Parathyroid adenoma (tissue), 2 donors: ENCODE results near the gene HSD17B8.
A peak's percentile ranks its signal among the peaks of the same experiment; 100 is the strongest.

Source experiments
- H2AFZ ChIP-seq: fragments of 300-600 bp; sonication (generic); one replicate; pipeline ENCODE4 v1.7.0; 2017; ENCODE audit warnings: antibody characterized with exemption, mild to moderate bottlenecking
- H3K27ac ChIP-seq: fragments of 300-600 bp; sonication (generic); one replicate; pipeline ENCODE4 v1.7.0; 2017
- H3K27me3 ChIP-seq: fragments of 300-600 bp; sonication (generic); one replicate; pipeline ENCODE4 v1.7.0; 2017; ENCODE audit warnings: low read length; ENCODE audit not compliant: control insufficient read depth, insufficient read depth
- H3K36me3 ChIP-seq: fragments of 300-600 bp; sonication (generic); one replicate; pipeline ENCODE4 v1.7.0; 2017; ENCODE audit warnings: low read length; ENCODE audit not compliant: control insufficient read depth, insufficient read depth
- H3K4me1 ChIP-seq: fragments of 300-600 bp; sonication (generic); one replicate; pipeline ENCODE4 v1.7.0; 2017; ENCODE audit warnings: control low read depth
- H3K4me2 ChIP-seq: fragments of 300-600 bp; sonication (generic); one replicate; pipeline ENCODE4 v1.7.0; 2017; ENCODE audit warnings: low read length
- H3K4me3 ChIP-seq: fragments of 300-600 bp; sonication (generic); one replicate; pipeline ENCODE4 v1.7.0; 2017; ENCODE audit warnings: low read depth, low read length
- H3K79me2 ChIP-seq: fragments of 300-600 bp; sonication (generic); one replicate; pipeline ENCODE4 v1.7.0; 2017; ENCODE audit warnings: control low read depth
- H3K9ac ChIP-seq: fragments of 300-600 bp; sonication (generic); one replicate; pipeline ENCODE4 v1.7.0; 2017; ENCODE audit warnings: mild to moderate bottlenecking
- H3K9me3 ChIP-seq: fragments of 300-600 bp; sonication (generic); one replicate; pipeline ENCODE4 v1.7.0; 2017; ENCODE audit warnings: low read length; ENCODE audit not compliant: control insufficient read depth
- TF ChIP-seq, protein P1 (sequence below): fragments of 300-600 bp; sonication (generic); IDR thresholded peaks from one replicate; pipeline ENCODE4 v1.7.0; 2017; ENCODE audit warnings: antibody characterized with exemption, mild to moderate bottlenecking
- donor health status: primary hyperparathyroidism.

Gene HSD17B8

DNA sequence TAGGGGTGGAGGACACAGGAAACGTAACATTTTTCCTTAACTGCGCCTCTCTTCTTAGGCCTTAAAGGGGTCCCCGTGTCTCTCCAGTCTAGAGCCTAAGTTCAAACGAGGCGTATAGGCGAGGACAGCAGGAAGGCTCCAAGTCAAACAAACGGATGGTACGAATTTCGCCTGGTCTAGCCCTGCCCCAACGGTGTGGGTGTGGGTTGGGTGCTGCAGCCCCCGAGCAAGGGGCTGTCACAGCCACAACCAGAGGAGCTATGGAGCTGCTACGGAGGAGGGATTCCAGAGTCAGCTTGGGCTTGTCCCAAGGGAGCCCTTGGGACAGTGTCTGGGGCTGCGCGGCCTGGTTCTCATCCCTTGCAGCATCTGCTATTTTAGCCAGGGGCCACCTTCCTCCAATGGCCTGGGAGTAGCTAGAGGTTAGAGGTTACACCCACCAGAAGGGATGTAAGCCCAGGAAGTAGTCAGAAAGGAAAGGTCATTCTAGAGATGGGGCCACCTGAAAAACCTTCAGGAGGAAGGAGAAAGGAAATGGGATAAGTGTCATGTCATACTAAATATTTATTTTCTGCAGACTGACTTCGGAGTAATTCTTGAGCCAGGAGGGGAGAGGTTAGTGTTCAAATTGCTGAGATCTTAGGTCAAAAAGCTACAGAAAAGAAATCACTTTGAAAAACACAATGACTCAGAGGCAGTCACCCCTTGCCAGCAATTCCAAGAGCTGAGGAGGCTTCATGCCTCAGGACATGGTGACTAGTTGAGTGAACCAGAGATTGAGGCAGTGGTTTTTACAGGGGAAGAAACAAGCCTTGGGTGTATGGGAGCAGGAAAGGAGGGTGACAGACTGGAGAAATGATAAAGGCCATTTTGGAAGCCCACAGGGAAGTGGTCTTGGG, 45.5 kb downstream of the HSD17B8 start:
- H3K9ac ChIP-seq: peak overlapping the region; percentile 42
- H3K79me2 ChIP-seq: no peaks in the 10 kb centered on the region
- H3K4me2 ChIP-seq: peak overlapping the region; percentile 93
- peak overlapping the region; percentile 94 for H3K27ac ChIP-seq
- no peaks in the 10 kb centered on the region for H3K27me3 ChIP-seq
- H3K4me3 ChIP-seq: peak overlapping the region; percentile 71
- no peaks in the 10 kb centered on the region for H3K36me3 ChIP-seq
- TF ChIP-seq, protein P1, sequence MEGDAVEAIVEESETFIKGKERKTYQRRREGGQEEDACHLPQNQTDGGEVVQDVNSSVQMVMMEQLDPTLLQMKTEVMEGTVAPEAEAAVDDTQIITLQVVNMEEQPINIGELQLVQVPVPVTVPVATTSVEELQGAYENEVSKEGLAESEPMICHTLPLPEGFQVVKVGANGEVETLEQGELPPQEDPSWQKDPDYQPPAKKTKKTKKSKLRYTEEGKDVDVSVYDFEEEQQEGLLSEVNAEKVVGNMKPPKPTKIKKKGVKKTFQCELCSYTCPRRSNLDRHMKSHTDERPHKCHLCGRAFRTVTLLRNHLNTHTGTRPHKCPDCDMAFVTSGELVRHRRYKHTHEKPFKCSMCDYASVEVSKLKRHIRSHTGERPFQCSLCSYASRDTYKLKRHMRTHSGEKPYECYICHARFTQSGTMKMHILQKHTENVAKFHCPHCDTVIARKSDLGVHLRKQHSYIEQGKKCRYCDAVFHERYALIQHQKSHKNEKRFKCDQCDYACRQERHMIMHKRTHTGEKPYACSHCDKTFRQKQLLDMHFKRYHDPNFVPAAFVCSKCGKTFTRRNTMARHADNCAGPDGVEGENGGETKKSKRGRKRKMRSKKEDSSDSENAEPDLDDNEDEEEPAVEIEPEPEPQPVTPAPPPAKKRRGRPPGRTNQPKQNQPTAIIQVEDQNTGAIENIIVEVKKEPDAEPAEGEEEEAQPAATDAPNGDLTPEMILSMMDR: no peak
- peaks cover 10% of the 10 kb centered on the region for H3K4me1 ChIP-seq
- peak overlapping the region; percentile 89 for H2AFZ ChIP-seq
- no peaks in the 10 kb centered on the region for H3K9me3 ChIP-seq

DNA sequence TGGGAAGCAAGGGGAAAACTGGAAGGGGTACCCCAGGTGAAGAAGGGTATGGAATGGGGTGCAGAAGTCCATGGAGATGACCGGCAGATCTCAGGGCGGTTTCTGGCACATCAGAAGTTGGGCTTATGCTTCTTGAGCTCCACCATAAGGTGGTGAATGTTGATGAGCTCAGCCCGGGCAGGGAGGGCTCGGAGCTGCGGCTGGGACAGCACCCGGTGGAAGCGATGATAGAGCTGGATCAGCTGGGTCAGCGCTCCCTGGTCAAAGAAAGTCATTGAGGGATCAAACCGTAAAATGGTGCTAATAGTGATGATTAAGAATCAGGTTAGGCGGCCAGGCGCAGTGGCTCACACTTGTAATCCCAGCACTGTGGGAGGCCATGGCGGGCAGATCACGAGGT, 46.3 kb downstream of the HSD17B8 start:
- TF ChIP-seq, protein P1: no peak
- no peaks in the 10 kb centered on the region for H3K36me3 ChIP-seq
- H2AFZ ChIP-seq: no peak overlapping the region
- no peaks in the 10 kb centered on the region for H3K27me3 ChIP-seq
- no peak overlapping the region for H3K9ac ChIP-seq
- H3K4me2 ChIP-seq: no peak overlapping the region
- H3K79me2 ChIP-seq: no peaks in the 10 kb centered on the region
- peaks cover 10% of the 10 kb centered on the region for H3K4me1 ChIP-seq
- H3K4me3 ChIP-seq: no peak overlapping the region
- H3K9me3 ChIP-seq: no peaks in the 10 kb centered on the region
- H3K27ac ChIP-seq: no peak overlapping the region

DNA sequence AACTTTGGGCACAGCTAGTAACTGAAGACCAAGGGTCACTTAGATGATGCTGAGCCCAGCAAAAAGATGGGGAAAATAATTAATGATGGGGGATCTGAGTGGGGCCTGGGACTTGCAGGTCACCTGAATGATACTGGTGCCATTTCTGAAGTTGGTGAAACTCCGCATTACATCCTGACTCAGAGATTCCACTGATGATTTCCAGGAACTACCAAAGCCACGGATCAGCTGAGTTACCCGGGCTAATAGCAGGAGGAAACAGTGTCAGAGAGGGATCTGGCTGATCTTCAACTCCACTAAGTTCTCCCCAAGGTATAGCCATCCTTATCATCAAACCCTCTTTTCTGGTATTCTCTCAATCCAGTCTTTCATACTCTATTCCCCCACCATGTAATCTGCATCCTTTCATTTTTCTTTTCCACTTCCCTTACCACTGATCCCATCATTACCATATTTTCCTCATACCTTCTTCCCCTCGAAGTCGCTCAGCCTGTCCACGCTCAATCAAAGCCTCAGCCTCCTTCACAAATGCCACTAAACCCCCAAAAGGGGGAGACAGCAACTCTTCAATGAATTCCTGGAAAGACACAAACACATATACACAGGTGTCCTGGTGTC, 47.0 kb downstream of the HSD17B8 start:
- TF ChIP-seq, protein P1: no peak
- no peaks in the 10 kb centered on the region for H3K36me3 ChIP-seq
- no peak overlapping the region for H3K9ac ChIP-seq

DNA sequence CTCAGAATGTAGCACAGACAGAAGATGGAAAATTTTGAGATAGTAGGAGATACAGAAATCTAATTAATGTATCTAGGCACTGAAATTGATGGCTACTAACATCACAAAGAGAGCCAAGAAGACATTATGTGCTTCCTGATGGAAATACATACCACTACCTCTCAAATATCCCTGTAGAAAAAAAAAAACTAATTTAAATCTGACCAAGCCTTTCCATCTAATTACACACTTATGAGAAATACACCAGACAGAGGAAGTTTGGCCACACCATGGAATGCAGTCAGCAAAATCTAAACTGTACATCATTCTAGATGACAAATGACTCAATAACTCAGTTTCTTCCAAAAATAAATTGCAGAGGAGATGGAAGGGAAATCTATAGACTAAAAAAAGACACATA, 48.3 kb downstream of the HSD17B8 start:
- TF ChIP-seq, protein P1: no peak

More for the DNA sequence above, 47.0 kb downstream of the HSD17B8 start:
- no peak overlapping the region for H3K4me3 ChIP-seq
- no peaks in the 10 kb centered on the region for H3K79me2 ChIP-seq
- H2AFZ ChIP-seq: no peak overlapping the region
- H3K27me3 ChIP-seq: no peaks in the 10 kb centered on the region
- H3K4me2 ChIP-seq: no peak overlapping the region
- H3K9me3 ChIP-seq: no peaks in the 10 kb centered on the region
- peaks cover 10% of the 10 kb centered on the region for H3K4me1 ChIP-seq
- no peak overlapping the region for H3K27ac ChIP-seq

More for the DNA sequence above, 48.3 kb downstream of the HSD17B8 start:
- H3K79me2 ChIP-seq: no peaks in the 10 kb centered on the region
- H3K27ac ChIP-seq: no peak overlapping the region
- no peak overlapping the region for H3K4me3 ChIP-seq
- no peak overlapping the region for H3K9ac ChIP-seq
- no peaks in the 10 kb centered on the region for H3K27me3 ChIP-seq
- no peaks in the 10 kb centered on the region for H3K36me3 ChIP-seq
- no peaks in the 10 kb centered on the region for H3K9me3 ChIP-seq
- H2AFZ ChIP-seq: no peak overlapping the region
- no peak overlapping the region for H3K4me2 ChIP-seq
- H3K4me1 ChIP-seq: peaks cover 10% of the 10 kb centered on the region
